Endothelial cell (in vitro differentiated cells): ENCODE data around the gene SRSF4. TPM values are rescaled to one million over a fixed set of nuclear protein-coding genes. Genes with fewer than 3 reads are reported as not detected.

ENCODE experiments used
- DNase-seq: peaks from one replicate; pipeline ENCODE4 v3.0.0; 2021; ENCODE audit warnings: low spot score
- H3K27ac Mint-ChIP-seq: one replicate; pipeline ENCODE4 v1.8.0; 2021; ENCODE audit warnings: mixed read lengths, inconsistent platforms; ENCODE audit not compliant: unreplicated experiment
- H3K27me3 Mint-ChIP-seq: one replicate; pipeline ENCODE4 v1.8.0; 2021; ENCODE audit warnings: mild to moderate bottlenecking, moderate library complexity, mixed read lengths, inconsistent platforms; ENCODE audit not compliant: unreplicated experiment
- H3K36me3 Mint-ChIP-seq: one replicate; pipeline ENCODE4 v1.8.0; 2021; ENCODE audit warnings: mild to moderate bottlenecking, low read depth, mixed read lengths, inconsistent platforms; ENCODE audit not compliant: unreplicated experiment
- H3K4me1 Mint-ChIP-seq: one replicate; pipeline ENCODE4 v1.8.0; 2021; ENCODE audit warnings: mild to moderate bottlenecking, mixed read lengths, inconsistent platforms; ENCODE audit not compliant: unreplicated experiment
- H3K4me3 Mint-ChIP-seq: one replicate; pipeline ENCODE4 v1.8.0; 2021; ENCODE audit warnings: mild to moderate bottlenecking, mixed read lengths, inconsistent platforms; ENCODE audit not compliant: unreplicated experiment
- H3K9me3 Mint-ChIP-seq: one replicate; pipeline ENCODE4 v1.8.0; 2021; ENCODE audit warnings: mixed read lengths, inconsistent platforms; ENCODE audit not compliant: unreplicated experiment
- total RNA-seq: library from RNA; stranded (reverse); fragmentation: NEBNext Ultra II Directional; extraction: Animal tissue kit (Norgen Biotek cat#: 25700); gene quantifications from one replicate; pipeline ENCODE4 v1.2.1, GENCODE V29; 2021; ENCODE audit not compliant: unreplicated experiment
- TF ChIP-seq, protein P1 (sequence below): fragments of 200-600 bp; sonication (generic); IDR thresholded peaks from one replicate; pipeline ENCODE4 v1.5.0; 2021; ENCODE audit warnings: antibody characterized with exemption; ENCODE audit not compliant: unreplicated experiment

SRSF4 gene
- total RNA-seq, 1 donor from 2014 or later, result 68.6 TPM

- no peak for DNase-seq
- Mint-ChIP-seq H3K36me3 (peaks cover 21% of the 10 kb centered on the region), H3K4me1 (peaks cover 7% of the 10 kb centered on the region), H3K27ac (no peak overlapping the region), H3K4me3 (no peak overlapping the region), H3K27me3 (peaks cover 1% of the 10 kb centered on the region), H3K9me3 (no peaks in the 10 kb centered on the region)
- TF ChIP-seq, protein P1, sequence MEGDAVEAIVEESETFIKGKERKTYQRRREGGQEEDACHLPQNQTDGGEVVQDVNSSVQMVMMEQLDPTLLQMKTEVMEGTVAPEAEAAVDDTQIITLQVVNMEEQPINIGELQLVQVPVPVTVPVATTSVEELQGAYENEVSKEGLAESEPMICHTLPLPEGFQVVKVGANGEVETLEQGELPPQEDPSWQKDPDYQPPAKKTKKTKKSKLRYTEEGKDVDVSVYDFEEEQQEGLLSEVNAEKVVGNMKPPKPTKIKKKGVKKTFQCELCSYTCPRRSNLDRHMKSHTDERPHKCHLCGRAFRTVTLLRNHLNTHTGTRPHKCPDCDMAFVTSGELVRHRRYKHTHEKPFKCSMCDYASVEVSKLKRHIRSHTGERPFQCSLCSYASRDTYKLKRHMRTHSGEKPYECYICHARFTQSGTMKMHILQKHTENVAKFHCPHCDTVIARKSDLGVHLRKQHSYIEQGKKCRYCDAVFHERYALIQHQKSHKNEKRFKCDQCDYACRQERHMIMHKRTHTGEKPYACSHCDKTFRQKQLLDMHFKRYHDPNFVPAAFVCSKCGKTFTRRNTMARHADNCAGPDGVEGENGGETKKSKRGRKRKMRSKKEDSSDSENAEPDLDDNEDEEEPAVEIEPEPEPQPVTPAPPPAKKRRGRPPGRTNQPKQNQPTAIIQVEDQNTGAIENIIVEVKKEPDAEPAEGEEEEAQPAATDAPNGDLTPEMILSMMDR, result no peak
Observed at GRCh38 chr1:29201595-29202051, 19.9 kb upstream of the SRSF4 start.

- DNase-seq, result no peak
- H3K27me3 Mint-ChIP-seq, result peaks cover 1% of the 10 kb centered on the region
- no peak overlapping the region for H3K27ac Mint-ChIP-seq
- no peak overlapping the region for H3K4me3 Mint-ChIP-seq
- peaks cover 7% of the 10 kb centered on the region for H3K4me1 Mint-ChIP-seq
- H3K36me3 Mint-ChIP-seq, result peaks cover 21% of the 10 kb centered on the region
- no peaks in the 10 kb centered on the region for H3K9me3 Mint-ChIP-seq
- TF ChIP-seq, protein P1, result no peak
Observed at GRCh38 chr1:29200906-29201594, 19.4 kb upstream of the SRSF4 start.

DNA sequence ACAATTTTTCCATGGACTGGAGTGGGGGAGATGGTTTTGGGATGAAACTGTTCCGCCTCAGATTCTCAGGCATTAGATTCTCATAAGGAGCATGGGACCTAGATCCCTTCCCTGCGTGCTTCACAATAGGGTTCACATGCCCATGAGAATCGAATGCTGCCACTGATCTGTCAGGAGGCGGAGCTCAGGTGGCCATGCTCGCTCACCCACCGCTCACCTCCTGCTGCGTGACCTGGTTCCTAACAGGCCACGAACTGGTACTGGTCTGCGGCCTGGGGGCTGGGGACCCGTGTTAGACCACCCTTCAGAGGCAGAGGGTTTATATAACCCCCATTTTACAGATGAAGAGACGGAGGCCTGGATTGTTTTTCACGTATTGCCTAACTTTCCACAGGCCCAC is 16.3 kb upstream of the SRSF4 start:
- Mint-ChIP-seq H3K36me3 (peaks cover 25% of the 10 kb centered on the region), H3K9me3 (no peaks in the 10 kb centered on the region), H3K4me1 (peaks cover 7% of the 10 kb centered on the region), H3K27ac (no peak overlapping the region), H3K27me3 (peaks cover 1% of the 10 kb centered on the region), H3K4me3 (no peak overlapping the region)
- DNase-seq, result no peak
- TF ChIP-seq, protein P1, result no peak

DNA sequence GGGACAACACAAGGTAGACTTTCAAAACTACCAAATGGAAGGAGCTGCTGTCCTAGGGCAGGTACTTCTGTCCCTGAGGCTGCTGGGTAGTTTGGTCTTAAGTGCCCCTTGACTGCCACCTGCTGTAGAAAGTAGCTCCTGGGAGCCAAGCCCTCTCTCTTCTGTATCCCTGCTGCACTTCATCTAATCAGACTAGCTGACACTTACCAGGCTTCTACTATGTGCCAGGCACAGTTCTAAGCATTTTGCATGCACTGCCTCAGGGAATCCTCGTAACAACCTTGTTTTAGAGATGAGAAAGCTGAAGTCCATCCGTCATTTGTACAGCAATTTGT is 15.9 kb upstream of the SRSF4 start:
- Mint-ChIP-seq H3K4me3 (no peak overlapping the region), H3K27ac (no peak overlapping the region), H3K27me3 (peaks cover 1% of the 10 kb centered on the region), H3K9me3 (no peaks in the 10 kb centered on the region), H3K36me3 (peaks cover 25% of the 10 kb centered on the region), H3K4me1 (peaks cover 5% of the 10 kb centered on the region)
- DNase-seq, result peak; percentile 27
- TF ChIP-seq, protein P1, result no peak

GRCh38 chr1:29196863-29197589 is 15.3 kb upstream of the SRSF4 start:
- no peak overlapping the region for H3K27ac Mint-ChIP-seq
- DNase-seq, result no peak
- TF ChIP-seq, protein P1, result no peak
- H3K36me3 Mint-ChIP-seq, result peaks cover 25% of the 10 kb centered on the region
- no peak overlapping the region for H3K4me3 Mint-ChIP-seq
- no peaks in the 10 kb centered on the region for H3K4me1 Mint-ChIP-seq
- peaks cover 3% of the 10 kb centered on the region for H3K27me3 Mint-ChIP-seq
- H3K9me3 Mint-ChIP-seq, result no peaks in the 10 kb centered on the region
